Motor neuron (in vitro differentiated cells): Measurements from ENCODE around the gene CFI. TPM values are rescaled to one million over a fixed set of nuclear protein-coding genes. Genes with fewer than 3 reads are reported as not detected.

Source experiments
- ATAC-seq, 8 experiments: fragments of 200-7000 bp; cut with Tn5 transposase; replicated peaks in 6 of 8; 2 replicates each; pipeline ENCODE4 v1.8.0; 2021; ENCODE audit warnings: mild to moderate bottlenecking in 8 of 8, moderate library complexity in 8 of 8
- H3K27ac ChIP-seq, 2 donors: fragments of 250-450 bp; sonication (Bioruptor Pico); 2 replicates each; pipeline ENCODE4 v1.9.0; 2021; ENCODE audit warnings: antibody characterized with exemption in 2 of 2, mild to moderate bottlenecking in 2 of 2, moderate library complexity in 1 of 2
- H3K4me1 ChIP-seq, 2 donors: fragments of 250-450 bp; sonication (Bioruptor Pico); replicated peaks in 1 of 2; 2 replicates each; pipeline ENCODE4 v1.6.1; 2021; ENCODE audit warnings: antibody characterized with exemption in 2 of 2, mild to moderate bottlenecking in 2 of 2, moderate library complexity in 1 of 2
- H3K4me3 ChIP-seq, 5 donors: fragments of 250-450 bp; sonication (Bioruptor Pico); 2 replicates each; pipeline ENCODE4 v1.9.0; 2021; ENCODE audit warnings: antibody characterized with exemption in 5 of 5, mild to moderate bottlenecking in 5 of 5, moderate library complexity in 4 of 5
- WGBS, 10 experiments: fragments of 450-650 bp; shearing (Covaris generic); methylation state at CpG; one replicate each; pipeline ENCODE4 v1.0.0; 2022; 5-methylcytosine and 5-hydroxymethylcytosine counted together
- in situ Hi-C, 9 experiments: fragments of 400-800 bp; cut with MboI; loops; one replicate each; pipeline ENCODE4 v1.15.0; 2021; ENCODE audit warnings: low sequenced_read_pairs in 9 of 9, low pct_unique_long_range_greater_than_20kb in 2 of 9; ENCODE audit not compliant: unreplicated experiment in 9 of 9
- total RNA-seq, 8 experiments: library from RNA; unstranded; fragments of 300-600 nt; gene quantifications; 2 replicates each; pipeline versions ENCODE4 v1.2.3 to v1.2.4, GENCODE V29; 2022

The CFI gene
- total RNA-seq, 8 experiments from 2014 or later = 0.14 to 242 (median 7.5) TPM; not detected in 1

GRCh38 chr4:109721033-109721432, 80.8 kb downstream of the CFI start:
- 83 to 100% (median 100%) methylated on average over 1 to 6 of the region's 7 CpGs; no CpG with 5 or more reads in 2 of the 10 experiments for WGBS, 10 experiments
- Histone ChIP-seq H3K27ac (no peak overlapping the region), H3K4me3 (no peak overlapping the region), H3K4me1 (no peaks in the 10 kb centered on the region)
- no peak for ATAC-seq
- in situ Hi-C loops = loop anchor here in 1 of 9 experiments (25.0 kb wide), 1 partner anchor 241 kb away; no protein-coding TSS in a partner anchor

GRCh38 chr4:109719604-109720003, 82.2 kb downstream of the CFI start:
- Histone ChIP-seq H3K4me3 (no peak overlapping the region), H3K4me1 (no peaks in the 10 kb centered on the region), H3K27ac (no peak overlapping the region)
- 60 to 100% (median 100%) methylated on average over 1 to 4 of the region's 4 CpGs; no CpG with 5 or more reads in 1 of the 10 experiments for WGBS, 10 experiments
- in situ Hi-C loops = loop anchor here in 1 of 9 experiments (25.0 kb wide), 1 partner anchor 243 kb away; no protein-coding TSS in a partner anchor
- ATAC-seq = no peak

- in situ Hi-C loops = loop anchor here in 1 of 9 experiments (25.0 kb wide), 1 partner anchor 244 kb away; no protein-coding TSS in a partner anchor
- Histone ChIP-seq H3K27ac (no peak overlapping the region), H3K4me1 (no peaks in the 10 kb centered on the region), H3K4me3 (no peak overlapping the region)
- WGBS, 10 experiments = 6 to 100% (median 83%) methylated on average over 1 of the region's 1 CpG; no CpG with 5 or more reads in 3 of the 10 experiments
- peak in 1 of 8 experiments; percentile 95 for ATAC-seq
These were observed 83.0 kb downstream of the CFI start for GRCh38 chr4:109718759-109719158.

GRCh38 chr4:109713500-109713899, 88.3 kb downstream of the CFI start:
- ATAC-seq = no peak
- no peaks in the 10 kb centered on the region for H3K4me1 ChIP-seq
- in situ Hi-C loops = loop anchor here in 1 of 9 experiments (25.0 kb wide), 1 partner anchor 249 kb away; no protein-coding TSS in a partner anchor
- no peak overlapping the region for H3K4me3 ChIP-seq
- no peak overlapping the region for H3K27ac ChIP-seq
- 38 to 100% (median 88%) methylated on average over 1 to 3 of the region's 3 CpGs; no CpG with 5 or more reads in 2 of the 10 experiments for WGBS, 10 experiments

- Histone ChIP-seq H3K4me1 (peaks cover 0 to 1% of the 10 kb centered on the region in 2 donors), H3K4me3 (no peak overlapping the region), H3K27ac (no peak overlapping the region)
- in situ Hi-C loops = loop anchor here in 1 of 9 experiments (25.0 kb wide), 1 partner anchor 253 kb away; no protein-coding TSS in a partner anchor
- ATAC-seq = no peak
- 91 to 100% (median 100%) methylated on average over 1 of the region's 1 CpG; no CpG with 5 or more reads in 6 of the 10 experiments for WGBS, 10 experiments
These were observed 92.8 kb downstream of the CFI start for GRCh38 chr4:109708990-109709389.

GRCh38 chr4:109708435-109708834, 93.4 kb downstream of the CFI start:
- Histone ChIP-seq H3K4me1 (peaks cover 3 to 4% of the 10 kb centered on the region in 2 donors), H3K4me3 (no peak overlapping the region), H3K27ac (no peak overlapping the region)
- 21 to 89% (median 67%) methylated on average over 2 of the region's 2 CpGs; no CpG with 5 or more reads in 2 of the 10 experiments for WGBS, 10 experiments
- no peak for ATAC-seq
- in situ Hi-C loops = loop anchor here in 1 of 9 experiments (25.0 kb wide), 1 partner anchor 254 kb away; no protein-coding TSS in a partner anchor

GRCh38 chr4:109703664-109704361, 98.0 kb downstream of the CFI start:
- Histone ChIP-seq H3K4me1 (peaks cover 7 to 13% of the 10 kb centered on the region in 2 donors), H3K27ac (peak overlapping the region in 1 of 2 donors; percentile 64), H3K4me3 (peak overlapping the region; percentile 60 to 81 (median 71))
- 4 to 100% (median 46%) methylated on average over 2 to 8 of the region's 11 CpGs; no CpG with 5 or more reads in 1 of the 10 experiments for WGBS, 10 experiments
- peak in 2 of 8 experiments; percentile 3 to 20 for ATAC-seq
- in situ Hi-C loops = loop anchor here in 1 of 9 experiments (25.0 kb wide), 1 partner anchor 258 kb away; no protein-coding TSS in a partner anchor

GRCh38 chr4:109702950-109703663, 98.7 kb downstream of the CFI start, which contains the start of gene CASP6:
CASP6 (minus strand) TSS chr4:109703445; CDS start chr4:109703395, 50 bp downstream.
- peaks cover 7 to 13% of the 10 kb centered on the region in 2 donors for H3K4me1 ChIP-seq
- peak within 1 kb of the TSS; percentile 60 to 81 (median 71) for H3K4me3 ChIP-seq
- WGBS, 10 experiments = 0% methylated on average over 3 to 4 of the region's 72 CpGs; no CpG with 5 or more reads in 8 of the 10 experiments
- in situ Hi-C loops = loop anchor here in 1 of 9 experiments (25.0 kb wide), 1 partner anchor 259 kb away; no protein-coding TSS in a partner anchor
- peak within 1 kb of the TSS; percentile 5 to 64 for H3K27ac ChIP-seq
- ATAC-seq = peak; percentile 85 to 91 (median 89)

GRCh38 chr4:109701566-109702410, 100.0 kb downstream of the CFI start:
- Histone ChIP-seq H3K4me3 (peak overlapping the region; percentile 60 to 81 (median 71)), H3K4me1 (peaks cover 7 to 13% of the 10 kb centered on the region in 2 donors), H3K27ac (no peak overlapping the region)
- in situ Hi-C loops = loop anchor here in 1 of 9 experiments (25.0 kb wide), 1 partner anchor 261 kb away; no protein-coding TSS in a partner anchor
- 19 to 100% (median 51%) methylated on average over 1 to 12 of the region's 21 CpGs for WGBS, 10 experiments
- ATAC-seq = no peak

GRCh38 chr4:109699553-109700225, 102.1 kb downstream of the CFI start:
- in situ Hi-C loops = loop anchor here in 1 of 9 experiments (25.0 kb wide), 1 partner anchor 263 kb away; no protein-coding TSS in a partner anchor
- 71 to 100% (median 96%) methylated on average over 2 to 6 of the region's 8 CpGs; no CpG with 5 or more reads in 3 of the 10 experiments for WGBS, 10 experiments
- no peak overlapping the region for H3K4me3 ChIP-seq
- no peak for ATAC-seq
- peaks cover 7 to 13% of the 10 kb centered on the region in 2 donors for H3K4me1 ChIP-seq
- H3K27ac ChIP-seq = no peak overlapping the region

GRCh38 chr4:109698656-109699055, 103.1 kb downstream of the CFI start:
- in situ Hi-C loops = no loop called here
- ATAC-seq = no peak
- 100% methylated on average over 1 of the region's 1 CpG; no CpG with 5 or more reads in 6 of the 10 experiments for WGBS, 10 experiments

More at GRCh38 chr4:109698656-109699055, 103.1 kb downstream of the CFI start:
- H3K4me1 ChIP-seq = peaks cover 5 to 9% of the 10 kb centered on the region in 2 donors
- no peak overlapping the region for H3K27ac ChIP-seq
- no peak overlapping the region for H3K4me3 ChIP-seq
